Type B pancreatic cell (in vitro differentiated cells): ENCODE results near the gene RAB37. TPM values are rescaled to one million over a fixed set of nuclear protein-coding genes. Genes with fewer than 3 reads are reported as not detected.

Experiments
- DNase-seq: peaks from one replicate; pipeline ENCODE4 v3.0.0; 2021; ENCODE audit warnings: mixed read lengths; ENCODE audit not compliant: unreplicated experiment; ENCODE audit errors: extremely low spot score
- H3K27ac Mint-ChIP-seq: 2 replicates; pipeline ENCODE4 v1.8.0; 2021; ENCODE audit warnings: mild to moderate bottlenecking, mixed read lengths
- H3K27me3 Mint-ChIP-seq: 2 replicates; pipeline ENCODE4 v1.8.0; 2021; ENCODE audit warnings: mixed read lengths
- H3K36me3 Mint-ChIP-seq: 2 replicates; pipeline ENCODE4 v1.8.0; 2021; ENCODE audit warnings: mixed read lengths
- H3K4me1 Mint-ChIP-seq: one replicate; pipeline ENCODE4 v1.8.0; 2021; ENCODE audit warnings: mixed read lengths; ENCODE audit not compliant: unreplicated experiment
- H3K4me3 Mint-ChIP-seq: 2 replicates; pipeline ENCODE4 v1.8.0; 2021; ENCODE audit warnings: mild to moderate bottlenecking, mixed read lengths
- H3K9me3 Mint-ChIP-seq: 2 replicates; pipeline ENCODE4 v1.8.0; 2021; ENCODE audit warnings: mixed read lengths
- CTCF ChIP-seq: fragments of 200-600 bp; sonication (generic); conservative IDR thresholded peaks from 2 replicates; pipeline ENCODE4 v1.5.0; 2021; ENCODE audit warnings: antibody characterized with exemption, mild to moderate bottlenecking
- total RNA-seq: library from RNA; stranded (reverse); gene quantifications from 2 replicates; pipeline ENCODE4 v1.2.1, GENCODE V29; 2021; ENCODE audit warnings: low replicate concordance

RAB37 gene
- total RNA-seq, 1 donor from 2014 or later, result 3.4 TPM

GRCh38 chr17:74779948-74780400, 42.9 kb downstream of the RAB37 start:
- Mint-ChIP-seq H3K27me3 (no peaks in the 10 kb centered on the region), H3K4me3 (no peak overlapping the region), H3K36me3 (peaks cover 9% of the 10 kb centered on the region), H3K27ac (no peak overlapping the region), H3K4me1 (peaks cover 25% of the 10 kb centered on the region), H3K9me3 (no peaks in the 10 kb centered on the region)
- no peak for TF ChIP-seq CTCF
- DNase-seq, result no peak

- Mint-ChIP-seq H3K4me3 (no peak overlapping the region), H3K4me1 (peaks cover 23% of the 10 kb centered on the region), H3K27me3 (no peaks in the 10 kb centered on the region), H3K9me3 (no peaks in the 10 kb centered on the region), H3K36me3 (peaks cover 9% of the 10 kb centered on the region), H3K27ac (no peak overlapping the region)
- no peak for DNase-seq
- TF ChIP-seq CTCF, result peak; percentile 63
Observed at GRCh38 chr17:74780443-74781238, 43.6 kb downstream of the RAB37 start.

- H3K4me1 Mint-ChIP-seq, result peaks cover 24% of the 10 kb centered on the region
- H3K27me3 Mint-ChIP-seq, result no peaks in the 10 kb centered on the region
- H3K36me3 Mint-ChIP-seq, result peaks cover 4% of the 10 kb centered on the region
- no peaks in the 10 kb centered on the region for H3K9me3 Mint-ChIP-seq
- no peak overlapping the region for H3K4me3 Mint-ChIP-seq
- no peak overlapping the region for H3K27ac Mint-ChIP-seq
- TF ChIP-seq CTCF, result no peak
- DNase-seq, result no peak
Observed at GRCh38 chr17:74782571-74782970, 45.5 kb downstream of the RAB37 start.

- peaks cover 4% of the 10 kb centered on the region for H3K36me3 Mint-ChIP-seq
- H3K9me3 Mint-ChIP-seq, result no peaks in the 10 kb centered on the region
- H3K27ac Mint-ChIP-seq, result peak overlapping the region; percentile 30
- DNase-seq, result no peak
- H3K4me3 Mint-ChIP-seq, result no peak overlapping the region
- TF ChIP-seq CTCF, result no peak
- H3K4me1 Mint-ChIP-seq, result peaks cover 17% of the 10 kb centered on the region
- H3K27me3 Mint-ChIP-seq, result no peaks in the 10 kb centered on the region
Observed at GRCh38 chr17:74784125-74784810, 47.2 kb downstream of the RAB37 start.

GRCh38 chr17:74785096-74785980, 48.3 kb downstream of the RAB37 start:
- TF ChIP-seq CTCF, result peak; percentile 35
- no peak overlapping the region for H3K4me3 Mint-ChIP-seq
- H3K36me3 Mint-ChIP-seq, result peaks cover 4% of the 10 kb centered on the region
- H3K9me3 Mint-ChIP-seq, result no peaks in the 10 kb centered on the region
- H3K4me1 Mint-ChIP-seq, result peaks cover 17% of the 10 kb centered on the region
- DNase-seq, result no peak
- H3K27me3 Mint-ChIP-seq, result no peaks in the 10 kb centered on the region
- peak overlapping the region; percentile 49 for H3K27ac Mint-ChIP-seq
